GM04504 (cell line): ENCODE measurements around the gene RNF148.
A peak's percentile ranks its signal among the peaks of the same experiment; 100 is the strongest.
"Not testable (repeated sequence)": the region's sequence is repeated elsewhere in the genome, so short reads cannot be mapped to it uniquely, and the experiment has no call there.

Experiments
- DNase-seq: peaks from one replicate; pipeline ENCODE4 v3.0.0-alpha.2; 2012; ENCODE audit warnings: low read depth

RNF148 gene

GRCh38 chr7:122691569-122692235 lies 11.0 kb downstream of the RNF148 start:
- no peak for DNase-seq

GRCh38 chr7:122689346-122690109 lies 13.2 kb downstream of the RNF148 start:
- DNase-seq: no peak

- no peak for DNase-seq
Measured at GRCh38 chr7:122688400-122688998, 14.2 kb downstream of the RNF148 start.

GRCh38 chr7:122686360-122686878 lies 16.3 kb downstream of the RNF148 start:
- DNase-seq: no peak

- DNase-seq: no peak
Measured at GRCh38 chr7:122684504-122684903, 18.2 kb downstream of the RNF148 start.

- no peak for DNase-seq
Measured at GRCh38 chr7:122682815-122683550, 19.7 kb downstream of the RNF148 start.

- DNase-seq: not testable (repeated sequence)
Measured at GRCh38 chr7:122681186-122681585, 21.5 kb downstream of the RNF148 start.

- DNase-seq: no peak
Measured at GRCh38 chr7:122679813-122680212, 22.9 kb downstream of the RNF148 start.

- not testable (repeated sequence) for DNase-seq
Measured at GRCh38 chr7:122679269-122679709, 23.4 kb downstream of the RNF148 start.

- no peak for DNase-seq
Measured at GRCh38 chr7:122677149-122677548, 25.6 kb downstream of the RNF148 start.

GRCh38 chr7:122676466-122676865 lies 26.3 kb downstream of the RNF148 start:
- no peak for DNase-seq

GRCh38 chr7:122675621-122676020 lies 27.1 kb downstream of the RNF148 start:
- DNase-seq: no peak

GRCh38 chr7:122675011-122675410 lies 27.7 kb downstream of the RNF148 start:
- peak; percentile 11 for DNase-seq

- peak; percentile 40 for DNase-seq
Measured at GRCh38 chr7:122674502-122674901, 28.2 kb downstream of the RNF148 start.

GRCh38 chr7:122673951-122674350 lies 28.8 kb downstream of the RNF148 start:
- no peak for DNase-seq

- no peak for DNase-seq
Measured at GRCh38 chr7:122672536-122672935, 30.2 kb downstream of the RNF148 start.

GRCh38 chr7:122663733-122664132 lies 39.0 kb downstream of the RNF148 start:
- no peak for DNase-seq

GRCh38 chr7:122658856-122659255 lies 43.9 kb downstream of the RNF148 start:
- no peak for DNase-seq

- DNase-seq: no peak
Measured at GRCh38 chr7:122653685-122654084, 49.0 kb downstream of the RNF148 start.

GRCh38 chr7:122652876-122653275 lies 49.8 kb downstream of the RNF148 start:
- DNase-seq: no peak
